ENCODE results near the gene PPM1L.

The PPM1L gene

DNA sequence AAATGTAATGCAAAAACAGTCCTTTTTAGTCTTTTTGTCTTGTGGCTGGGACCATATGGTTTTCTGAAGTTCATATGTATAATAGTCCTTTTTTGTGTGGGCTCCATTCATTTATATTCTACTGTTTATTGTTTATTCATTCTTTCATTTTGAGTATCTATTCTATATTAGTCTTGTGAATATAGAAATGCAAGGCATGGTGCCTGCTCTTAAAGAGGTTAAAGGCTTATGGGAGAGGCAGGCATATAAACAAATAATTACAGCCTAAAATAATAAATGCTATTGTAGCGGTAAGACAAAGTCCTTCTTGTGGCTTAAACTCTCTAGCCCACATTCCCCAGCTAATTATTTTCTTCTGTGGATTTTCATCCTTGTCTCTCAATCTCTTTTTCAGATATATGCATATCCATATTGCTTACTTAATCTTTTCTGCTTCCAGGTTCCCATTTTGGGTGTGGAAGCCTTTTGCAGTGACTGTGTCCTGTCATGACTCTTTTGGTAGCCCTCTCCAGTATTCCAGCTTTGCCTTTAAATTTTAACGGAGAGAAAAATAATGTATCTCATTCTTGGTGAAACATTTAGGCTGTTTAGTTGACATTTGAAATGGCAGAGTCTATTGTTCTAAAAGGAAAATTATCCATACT lies 101.6 kb downstream of the PPM1L start:
- no peak for DNase-seq

DNA sequence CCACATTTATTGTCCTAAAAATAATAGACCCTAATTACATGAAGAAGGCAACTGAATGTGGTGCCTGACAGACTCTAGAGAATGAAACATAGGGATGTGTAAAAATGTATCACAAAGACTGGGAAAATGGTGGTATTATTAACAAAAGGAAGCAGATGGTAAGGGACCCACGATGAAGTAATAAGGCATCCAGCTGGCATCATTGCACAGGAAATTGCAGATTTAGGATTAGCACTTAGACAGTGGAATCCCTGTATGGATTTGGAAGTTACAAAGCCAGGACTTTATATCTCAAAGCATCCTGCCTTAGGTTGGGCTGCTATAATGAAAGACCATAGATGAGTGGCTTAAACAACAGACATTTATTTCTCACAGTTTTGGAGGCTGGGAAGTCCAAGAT lies 104.3 kb downstream of the PPM1L start:
- no peak for DNase-seq

DNA sequence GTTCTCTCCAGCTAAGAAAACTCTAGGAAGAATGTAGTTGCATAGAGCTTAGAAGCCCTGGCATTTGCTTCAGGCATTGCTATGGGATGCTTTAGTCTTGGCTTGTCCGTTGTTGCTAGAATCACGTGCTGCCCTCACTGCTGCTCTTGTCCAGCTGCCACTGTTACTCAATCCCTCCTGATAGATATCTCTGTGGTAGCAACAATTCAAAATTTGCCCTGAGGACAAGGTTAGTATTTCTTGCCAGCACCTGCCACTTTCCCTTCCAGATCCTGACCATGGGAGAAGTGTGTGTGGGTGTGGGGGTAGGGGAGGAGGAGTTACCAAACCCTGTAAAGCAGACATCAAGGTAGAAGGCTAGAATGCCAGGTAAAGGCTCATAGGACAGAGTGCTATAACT lies 113.8 kb downstream of the PPM1L start:
- no peak for DNase-seq

DNA sequence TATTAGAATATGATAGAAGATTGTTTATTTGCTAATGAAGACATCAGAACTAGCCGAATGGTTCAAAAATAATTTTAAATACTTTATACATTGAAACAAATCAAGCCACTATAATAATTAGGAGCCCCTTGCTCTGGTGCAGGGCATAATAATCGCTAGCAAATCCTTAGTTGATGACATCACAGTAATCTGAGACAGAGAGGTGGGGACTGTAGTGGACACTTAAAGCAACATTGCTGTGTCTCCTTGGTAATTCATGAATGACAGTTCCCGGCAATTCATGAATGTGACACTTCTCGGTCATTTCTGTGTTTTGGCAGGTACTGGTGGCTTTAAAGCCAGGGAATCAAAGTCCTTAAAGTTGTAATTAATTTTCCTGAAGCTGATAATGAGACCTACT lies 114.3 kb downstream of the PPM1L start:
- DNase-seq, result no peak

DNA sequence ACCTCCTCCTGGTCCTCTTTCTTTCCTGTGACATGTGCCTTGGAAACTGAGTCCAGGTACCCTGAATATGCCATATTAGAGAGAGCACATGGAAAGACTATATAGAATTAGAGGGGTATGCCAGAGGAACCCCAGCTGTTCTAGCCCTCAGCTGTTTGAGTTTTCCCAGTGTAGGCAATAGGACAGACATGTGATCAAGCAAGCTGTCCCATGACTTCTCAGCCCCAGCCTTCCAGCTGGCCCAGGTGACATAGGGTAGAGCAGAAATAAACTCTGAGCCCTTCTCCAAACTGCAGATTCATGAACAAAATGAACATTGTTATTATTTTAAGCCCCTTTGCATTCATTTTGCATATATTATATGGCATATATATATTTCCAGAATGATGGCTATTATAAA lies 118.7 kb downstream of the PPM1L start:
- no peak for DNase-seq

DNA sequence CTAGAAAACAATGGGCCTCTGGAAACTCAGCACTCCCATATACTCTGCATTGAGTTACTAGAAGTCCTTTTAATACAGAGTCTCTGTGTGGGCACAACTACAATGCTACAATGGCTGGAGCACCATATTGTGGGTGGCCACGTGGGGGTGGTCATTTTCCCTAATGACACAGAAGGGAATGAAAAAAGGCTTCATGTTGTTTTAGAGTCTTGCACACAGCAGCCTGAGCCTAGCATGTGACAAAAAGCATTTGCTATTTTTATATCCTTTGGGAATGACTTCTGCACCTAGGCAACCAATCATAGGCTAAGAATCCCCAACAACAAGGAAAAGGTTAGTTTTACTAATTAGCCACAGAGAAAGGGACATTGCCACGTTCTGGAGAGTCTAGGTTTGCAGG lies 120.6 kb downstream of the PPM1L start:
- no peak for DNase-seq

DNA sequence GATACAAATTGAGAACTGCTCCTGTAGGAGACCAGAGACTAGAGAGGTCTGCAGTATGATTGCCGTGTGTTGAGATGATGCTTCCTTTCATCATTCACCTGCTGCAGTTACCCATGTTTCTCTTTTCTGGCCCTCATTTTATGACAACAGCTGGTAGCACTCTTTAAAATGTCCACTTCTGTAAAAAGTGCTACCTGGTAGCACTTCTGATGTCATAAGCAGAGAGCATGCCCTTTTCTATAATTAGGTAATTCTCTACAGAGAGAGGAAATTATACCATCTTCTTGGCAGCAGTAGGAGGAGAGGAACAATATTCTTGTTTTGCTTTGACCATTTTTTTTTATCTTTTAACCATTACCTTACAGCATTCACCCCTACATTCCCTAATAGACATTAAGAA lies 123.8 kb downstream of the PPM1L start:
- DNase-seq, result no peak

DNA sequence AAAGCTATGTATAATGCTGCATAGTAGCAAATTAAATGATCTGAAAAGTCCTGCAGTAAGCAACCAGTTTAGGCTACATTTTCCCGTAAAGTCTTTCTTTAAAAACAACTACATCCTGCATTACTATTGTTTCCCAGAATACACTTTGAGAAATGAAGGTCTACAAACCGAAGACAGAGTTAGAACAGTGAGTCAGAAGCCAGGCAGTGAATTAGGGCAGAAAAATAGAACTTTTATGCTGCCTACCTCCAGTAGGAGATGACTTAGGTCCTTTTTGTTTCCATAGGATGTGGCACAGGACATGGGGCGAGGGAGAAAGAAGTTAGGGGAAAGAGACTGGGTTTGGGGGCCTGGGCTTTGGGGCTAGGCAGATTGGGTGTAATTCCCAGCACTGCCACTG lies 127.3 kb downstream of the PPM1L start:
- DNase-seq, result no peak

DNA sequence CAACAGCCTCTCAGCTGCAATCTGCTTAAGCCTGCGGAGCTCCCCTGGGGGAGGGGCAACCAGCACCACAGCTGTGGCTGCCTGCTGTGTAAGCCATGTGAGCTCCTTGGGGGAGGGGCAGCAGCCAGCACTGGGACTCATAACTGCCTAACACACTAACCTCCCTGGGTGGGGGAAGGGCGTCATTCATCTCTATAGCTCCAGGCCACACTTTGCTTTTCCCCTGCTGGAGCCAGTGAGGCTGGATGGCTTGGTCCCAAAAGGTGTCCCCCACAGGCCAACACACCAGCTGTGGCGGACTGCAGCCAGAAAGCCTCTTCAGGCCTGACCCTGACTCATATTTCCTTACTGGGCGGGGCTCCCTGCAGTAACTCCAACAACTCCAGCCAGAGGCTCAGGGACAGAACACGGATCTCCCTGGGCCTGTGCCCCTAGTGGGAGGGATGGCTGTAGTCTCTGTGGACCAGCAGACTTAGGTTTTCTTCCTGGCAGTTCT lies 129.8 kb downstream of the PPM1L start:
- no peak for DNase-seq

DNA sequence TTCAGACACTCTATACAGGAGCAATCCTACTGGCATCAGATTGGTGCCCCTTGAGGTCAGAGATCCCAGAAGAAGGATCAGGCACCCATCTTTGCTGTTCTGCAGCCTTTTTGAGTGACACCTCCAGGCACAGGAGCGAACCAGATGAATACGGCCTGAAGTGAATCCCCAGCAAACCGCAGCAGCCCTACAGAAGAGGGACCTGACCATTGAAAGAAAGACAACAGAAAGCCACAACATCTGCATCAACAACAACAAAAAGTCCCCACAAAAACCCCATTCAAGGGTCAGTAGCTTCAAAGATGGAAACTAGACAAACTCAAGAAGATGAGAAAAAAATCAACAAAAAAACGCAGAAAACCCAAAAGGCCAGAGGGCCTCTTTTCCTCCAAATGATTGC lies 130.4 kb downstream of the PPM1L start:
- no peak for DNase-seq

DNA sequence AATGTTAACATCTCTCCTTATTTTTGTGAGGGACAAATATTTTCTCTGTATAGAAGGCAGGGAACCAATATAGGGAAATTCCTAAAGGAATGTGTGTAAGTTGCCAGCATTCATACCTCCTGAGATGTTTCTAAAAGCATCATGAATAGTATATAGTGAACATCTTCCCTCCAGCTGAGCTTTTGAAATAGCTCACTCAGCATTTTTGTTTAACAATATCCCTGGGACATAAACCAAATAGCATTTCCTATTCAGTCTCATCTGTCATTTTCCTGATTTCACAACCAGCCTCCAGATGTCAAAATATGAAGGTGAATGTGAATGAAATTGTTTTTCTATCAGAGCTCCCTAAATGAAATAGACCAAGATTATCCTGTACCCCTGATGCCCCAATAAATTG lies 137.2 kb downstream of the PPM1L start:
- no peak for DNase-seq

DNA sequence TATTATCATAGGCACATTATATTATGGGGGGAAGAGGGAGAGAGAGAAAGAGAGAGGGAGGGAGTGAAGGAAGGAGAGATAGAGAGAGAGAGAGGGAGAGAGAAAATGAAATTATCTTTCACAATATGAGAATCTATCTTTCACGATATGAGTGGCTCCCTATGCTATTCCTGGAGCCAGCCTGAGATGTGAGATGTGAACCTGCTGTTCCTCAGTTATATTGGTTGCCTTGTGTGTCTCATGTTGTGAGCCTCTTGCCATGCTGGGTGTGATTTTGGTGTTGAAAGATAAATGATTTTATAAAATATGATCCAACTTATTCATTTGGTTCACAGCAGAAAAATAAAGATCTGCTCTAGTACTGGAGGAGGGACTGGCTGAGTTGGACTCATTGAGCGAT lies 148.7 kb downstream of the PPM1L start:
- no peak for DNase-seq

DNA sequence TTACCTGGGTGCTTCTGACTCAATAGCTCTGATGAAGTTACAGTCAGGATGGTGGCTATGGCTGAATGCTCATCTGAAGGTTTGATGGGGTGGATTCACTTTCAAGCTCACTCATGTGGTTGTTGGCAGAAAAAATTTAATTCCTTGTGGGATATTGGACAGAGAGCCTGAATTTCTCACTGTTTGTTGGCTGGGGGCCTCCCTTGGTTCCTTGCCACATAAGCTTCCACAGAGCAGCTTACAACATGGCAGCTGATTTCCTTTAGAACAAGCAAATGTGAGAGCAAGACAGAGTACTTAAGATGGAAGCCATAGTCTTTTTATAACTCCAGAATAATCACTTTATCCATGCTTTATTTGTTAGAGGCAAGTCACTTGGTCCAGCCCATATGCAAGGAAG lies 150.6 kb downstream of the PPM1L start:
- no peak for DNase-seq

DNA sequence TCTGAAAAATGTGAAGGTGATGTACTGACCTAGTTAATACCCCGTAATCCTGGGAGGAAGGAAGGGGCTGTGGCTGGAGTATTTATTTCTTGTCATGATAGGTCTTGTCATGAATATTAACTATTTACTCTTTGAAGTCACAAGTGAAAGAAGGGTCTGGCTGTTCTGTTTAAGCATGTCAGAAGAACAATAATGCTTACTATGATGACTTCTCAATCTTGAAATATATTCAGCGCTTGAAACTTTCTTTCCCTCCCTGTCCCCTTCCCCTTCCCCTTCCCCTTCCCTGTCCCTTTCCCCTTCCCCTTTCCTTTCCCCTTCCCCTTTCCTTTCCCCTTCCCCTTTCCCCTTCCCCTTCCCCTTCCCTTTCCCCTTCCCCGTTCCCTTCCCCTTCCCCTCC lies 153.9 kb downstream of the PPM1L start:
- DNase-seq, result no peak

DNA sequence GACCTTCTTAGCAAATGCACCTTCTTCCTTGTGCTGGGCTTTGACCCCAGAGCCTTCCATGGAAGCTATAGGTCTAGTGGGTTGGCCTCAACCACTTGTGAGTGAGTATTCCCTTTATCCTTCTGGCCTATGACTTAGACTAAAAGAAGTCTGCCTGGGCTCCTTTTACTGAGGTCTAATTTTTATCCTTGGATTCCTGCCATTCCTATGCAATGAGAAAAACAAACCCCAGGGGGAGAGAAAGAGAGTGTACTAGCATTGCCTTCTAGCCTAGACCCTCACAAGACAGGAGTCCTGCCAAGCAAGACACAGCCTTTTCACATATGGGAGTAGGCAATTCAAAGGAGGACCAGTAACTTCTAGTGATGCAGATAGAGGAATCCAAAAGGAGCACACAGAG lies 155.4 kb downstream of the PPM1L start:
- DNase-seq, result no peak

DNA sequence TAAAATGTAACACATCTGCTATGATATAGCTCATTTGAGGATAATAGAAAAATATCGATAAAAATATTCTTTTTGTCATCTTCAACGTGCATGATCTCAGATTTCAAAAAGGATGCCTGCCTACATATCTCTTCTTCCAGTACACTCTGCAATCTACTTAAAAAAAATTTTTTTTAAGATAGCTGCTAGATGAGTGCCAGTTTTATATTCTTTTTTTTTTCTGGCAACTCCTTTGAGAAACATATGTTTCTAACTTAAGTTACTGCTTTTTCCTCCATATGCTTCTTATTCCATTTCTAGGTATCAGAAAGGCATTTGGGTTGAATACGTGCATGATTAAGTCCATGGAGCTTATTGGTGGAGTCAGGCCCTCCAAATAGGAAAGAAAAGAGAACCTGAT lies 160.4 kb downstream of the PPM1L start:
- no peak for DNase-seq

DNA sequence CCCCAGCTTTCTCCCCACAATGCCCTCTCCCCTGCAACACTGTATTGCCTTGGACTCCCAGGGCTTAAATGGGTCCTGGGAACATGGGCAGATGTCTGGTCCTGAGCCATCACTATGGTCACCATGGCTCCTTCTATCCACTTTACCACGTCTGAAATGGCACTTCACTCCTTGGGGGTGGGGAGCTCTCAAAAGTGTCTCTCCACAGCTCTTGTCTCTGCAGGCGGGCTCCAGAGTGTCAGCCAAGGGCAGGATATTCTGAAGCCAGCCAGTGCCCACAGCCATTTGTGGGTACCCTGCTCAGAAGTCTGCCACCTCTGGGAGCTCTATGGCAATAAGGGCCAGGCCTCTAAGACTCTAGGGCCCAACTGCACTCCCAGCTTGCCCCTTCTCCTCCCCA lies 163.9 kb downstream of the PPM1L start:
- no peak for DNase-seq

DNA sequence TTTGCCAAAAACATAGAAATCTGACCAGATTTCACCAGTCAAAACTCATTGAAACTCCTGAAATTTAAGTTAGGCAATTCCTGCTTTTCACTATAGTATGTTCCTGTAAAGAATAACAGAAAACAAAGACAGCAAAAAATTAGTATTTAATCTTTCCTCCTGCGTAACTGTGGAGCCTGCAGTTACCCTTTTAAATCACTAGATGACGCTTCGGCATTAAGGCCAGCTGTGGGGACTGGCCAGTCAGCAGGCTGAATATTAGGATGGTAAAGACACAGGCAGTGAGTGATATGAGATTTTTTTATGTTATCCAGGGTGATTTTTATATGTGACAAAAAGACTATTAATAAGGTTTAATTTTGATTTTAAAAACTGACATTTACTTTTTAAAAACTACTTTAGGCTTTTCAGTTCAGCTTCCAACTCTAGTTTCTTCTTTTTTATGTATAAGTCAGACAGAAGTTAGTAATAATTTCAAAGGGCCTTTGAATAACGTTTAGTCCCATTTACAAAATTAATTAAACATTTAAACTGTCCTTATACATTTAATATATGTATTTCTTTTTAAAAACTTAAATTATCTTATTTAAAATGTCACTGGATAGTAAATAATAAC lies 165.1 kb downstream of the PPM1L start:
- DNase-seq, result no peak

DNA sequence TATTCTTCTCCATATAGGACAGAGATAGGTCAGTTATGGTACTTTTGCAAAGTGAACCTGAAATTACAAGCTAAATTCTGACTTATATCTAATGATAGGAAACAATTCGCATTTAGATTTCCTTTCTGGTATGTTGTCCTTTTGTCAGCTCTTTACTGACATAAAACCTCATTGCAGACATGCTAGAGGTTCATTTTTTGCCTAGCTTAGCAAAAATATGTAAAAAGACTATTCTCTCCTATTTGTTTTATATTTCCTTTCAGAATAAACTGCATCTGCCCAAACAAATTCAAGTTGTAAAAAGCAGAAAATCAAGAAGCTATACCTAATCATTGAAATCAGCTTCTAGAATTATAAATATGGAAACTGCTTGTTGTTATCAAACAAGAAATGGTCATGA lies 168.7 kb downstream of the PPM1L start:
- DNase-seq, result no peak

DNA sequence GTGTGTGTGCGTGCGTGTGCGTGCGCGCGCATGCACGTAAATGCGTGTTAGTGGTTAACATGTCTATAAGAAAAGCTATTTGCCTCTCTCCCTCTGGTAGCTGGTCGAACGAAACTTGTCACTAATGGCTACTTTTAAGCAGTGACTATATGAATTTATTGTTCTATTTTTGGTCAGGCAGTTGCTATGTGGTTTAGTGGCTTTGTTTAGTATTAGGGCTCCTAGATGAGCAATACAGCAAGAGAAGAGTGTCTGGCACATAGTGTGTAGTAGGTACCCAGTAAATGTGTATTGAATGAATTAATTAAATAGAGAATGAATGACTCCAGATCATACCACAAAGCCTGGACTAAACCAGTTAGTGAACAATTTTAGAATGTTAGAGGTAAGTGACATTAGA lies 171.6 kb downstream of the PPM1L start:
- DNase-seq, result no peak

DNA sequence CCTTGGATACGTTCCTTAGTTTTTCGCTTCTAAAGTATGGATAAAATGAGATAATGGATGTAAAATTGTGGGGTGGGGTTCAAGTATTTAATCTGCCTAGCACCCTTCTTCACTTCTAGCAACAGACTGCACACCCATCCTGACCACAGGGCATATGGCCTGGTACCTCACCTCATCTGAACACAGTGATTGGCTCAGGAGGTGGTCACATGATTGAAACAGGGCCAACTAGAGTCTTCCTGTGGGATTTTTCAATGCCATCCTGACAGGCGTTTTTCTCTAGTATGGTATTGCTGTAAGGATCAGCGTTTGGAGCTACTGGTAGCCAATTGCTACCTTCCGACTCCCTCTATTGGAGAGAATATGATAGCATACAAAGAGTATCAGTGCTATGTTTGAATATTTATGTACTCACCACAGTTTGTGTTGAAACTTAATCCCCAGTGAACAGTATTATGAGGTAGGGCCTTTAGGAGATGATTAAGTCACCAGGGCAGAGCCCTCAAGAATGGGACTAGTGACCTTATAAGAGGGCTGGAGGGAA lies 172.2 kb downstream of the PPM1L start:
- no peak for DNase-seq

DNA sequence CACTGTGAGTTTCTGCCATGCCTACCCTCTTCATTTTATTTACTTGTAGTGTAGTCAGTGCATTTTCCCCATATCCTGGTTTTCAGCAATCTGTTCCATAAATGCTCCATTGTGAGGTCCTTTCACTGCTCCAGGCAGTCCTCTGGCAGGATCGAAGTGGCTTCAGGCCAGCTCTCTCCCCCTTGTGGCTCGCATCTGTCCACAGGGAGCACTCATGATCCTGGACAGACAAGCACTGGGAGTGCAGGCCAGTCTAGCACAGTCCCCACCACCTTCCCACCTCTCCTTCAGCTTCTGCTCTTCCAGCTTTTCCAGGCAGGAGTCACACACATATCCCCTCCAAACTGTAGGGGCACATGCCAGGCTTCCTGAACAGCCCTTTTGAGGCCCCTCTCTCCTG lies 173.6 kb downstream of the PPM1L start:
- no peak for DNase-seq

DNA sequence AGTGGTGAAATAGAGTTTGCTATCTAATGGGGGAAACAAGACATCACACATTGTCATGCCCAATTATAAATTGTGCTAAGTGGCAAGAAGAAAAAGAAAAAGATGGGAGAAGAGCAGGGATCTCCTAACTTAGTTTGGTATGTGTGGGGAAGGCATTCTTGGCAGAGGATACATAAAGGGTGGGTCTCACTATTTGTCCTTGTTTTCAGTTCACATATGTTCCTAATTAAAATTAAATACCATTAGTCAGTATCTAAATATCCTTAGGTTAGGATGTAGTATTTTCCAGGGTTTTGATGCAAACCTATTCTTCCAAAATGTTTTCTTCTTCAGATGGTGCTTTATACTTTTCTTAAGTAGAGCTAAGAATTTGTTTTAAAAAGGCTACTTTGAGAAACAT lies 175.4 kb downstream of the PPM1L start:
- DNase-seq, result no peak

DNA sequence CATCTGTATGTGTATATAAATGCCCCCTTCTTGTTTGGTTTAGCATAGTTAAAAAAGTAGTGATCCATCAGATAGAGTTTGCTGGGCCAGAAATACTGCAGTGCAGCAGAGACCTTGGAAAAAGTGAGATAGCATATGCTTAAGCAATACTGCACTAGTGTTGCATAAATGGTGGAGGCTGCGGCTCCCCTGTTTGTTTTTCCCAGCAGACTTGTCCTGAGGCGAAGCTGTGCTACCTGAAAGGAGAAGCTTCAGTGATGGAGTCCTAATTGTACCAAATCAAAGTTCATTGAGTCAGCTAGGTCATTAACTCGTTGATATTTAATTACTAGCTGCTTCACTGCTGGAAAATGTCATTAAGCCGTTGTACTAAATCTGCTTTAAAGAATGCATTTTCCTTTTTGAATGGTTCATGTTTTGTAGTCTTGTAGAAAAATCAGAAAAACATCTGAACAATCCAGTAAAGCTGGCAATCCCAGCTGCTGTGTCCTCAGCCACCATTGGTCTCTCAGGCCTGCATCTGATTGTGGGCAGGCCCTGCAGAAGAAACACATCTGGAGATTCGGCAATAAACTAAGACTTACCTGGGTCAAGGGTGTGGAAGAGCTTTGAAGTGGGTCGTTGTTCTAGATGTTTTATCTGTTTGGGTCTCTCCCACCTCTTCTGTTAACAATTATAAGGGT lies 179.5 kb downstream of the PPM1L start:
- DNase-seq, result no peak

Data from GOT3 (cell line).